ENCODE results near the gene ATXN10. TPM values are rescaled to one million over a fixed set of nuclear protein-coding genes. Genes with fewer than 3 reads are reported as not detected.

Gene ATXN10
- total RNA-seq, 1 experiment from 2014 or later: 303 TPM

GRCh38 chr22:45771711-45772110 lies 100.1 kb downstream of the ATXN10 start:
- Histone ChIP-seq H3F3A (ENCODE audit: insufficient read depth, low read depth) (peaks cover 42% of the 10 kb centered on the region), H3K27ac (no peak overlapping the region), H3K79me2 (ENCODE audit: low read depth) (peaks cover 79% of the 10 kb centered on the region), H3K27me3 (ENCODE audit: insufficient read depth, low read depth) (no peaks in the 10 kb centered on the region), H3K36me3 (ENCODE audit: low read depth) (peaks cover 23% of the 10 kb centered on the region; the same call in 1 of the 2 replicates), H3K9me3 (ENCODE audit: insufficient read depth, low read depth) (peaks cover 3% of the 10 kb centered on the region; the same call in 1 of the 2 replicates), H2AFZ (no peak overlapping the region), H3K9me2 (ENCODE audit: insufficient read depth) (no peaks in the 10 kb centered on the region), H3K4me3 (no peak overlapping the region), H3K4me1 (replicated peaks; ENCODE audit: insufficient read depth) (peaks cover 20% of the 10 kb centered on the region), H4K20me1 (ENCODE audit: insufficient read depth) (peaks cover under 1% of the 10 kb centered on the region; the same call in 1 of the 2 replicates), H3K4me2 (no peak overlapping the region)
- intact Hi-C loops (cut with micrococcal nuclease; ENCODE audit: unreplicated experiment): no loop called here
- no peak for DNase-seq
- BruUV-seq (replicated peaks): no TSS peak
- POLR2A ChIA-PET (ENCODE audit: unreplicated experiment): no interaction called here
- CTCF ChIA-PET: no interaction called here
- no peak for TF ChIP-seq EZH2 (IDR thresholded peaks at IDR 0.05; ENCODE audit: low read depth)
- no peak for TF ChIP-seq CTCF (conservative IDR thresholded peaks at IDR 0.05)

- Histone ChIP-seq H3K4me3 (no peak overlapping the region), H2AFZ (no peak overlapping the region), H3K27me3 (ENCODE audit: insufficient read depth, low read depth) (no peaks in the 10 kb centered on the region), H3K27ac (no peak overlapping the region), H3K36me3 (ENCODE audit: low read depth) (peaks cover 17% of the 10 kb centered on the region; the same call in 1 of the 2 replicates), H3K4me1 (replicated peaks; ENCODE audit: insufficient read depth) (peaks cover 30% of the 10 kb centered on the region), H3K79me2 (ENCODE audit: low read depth) (peaks cover 78% of the 10 kb centered on the region), H3K9me2 (ENCODE audit: insufficient read depth) (no peaks in the 10 kb centered on the region), H4K20me1 (ENCODE audit: insufficient read depth) (peaks cover 3% of the 10 kb centered on the region; the same call in 1 of the 2 replicates), H3K9me3 (ENCODE audit: insufficient read depth, low read depth) (peaks cover 3% of the 10 kb centered on the region; the same call in 1 of the 2 replicates), H3F3A (ENCODE audit: insufficient read depth, low read depth) (peaks cover 52% of the 10 kb centered on the region), H3K4me2 (no peak overlapping the region)
- DNase-seq: no peak
- intact Hi-C loops (cut with micrococcal nuclease; ENCODE audit: unreplicated experiment): no loop called here
- POLR2A ChIA-PET (ENCODE audit: unreplicated experiment): no interaction called here
- no TSS peak for BruUV-seq (replicated peaks)
- CTCF ChIA-PET: no interaction called here
- no peak for TF ChIP-seq EZH2 (IDR thresholded peaks at IDR 0.05; ENCODE audit: low read depth)
- TF ChIP-seq CTCF (conservative IDR thresholded peaks at IDR 0.05): no peak
Observed at GRCh38 chr22:45772743-45773142, 101.1 kb downstream of the ATXN10 start.

GRCh38 chr22:45774001-45774670 lies 102.5 kb downstream of the ATXN10 start:
- Histone ChIP-seq H3K9me2 (ENCODE audit: insufficient read depth) (no peaks in the 10 kb centered on the region), H3K4me3 (no peak overlapping the region), H3F3A (ENCODE audit: insufficient read depth, low read depth) (peaks cover 59% of the 10 kb centered on the region), H3K27me3 (ENCODE audit: insufficient read depth, low read depth) (no peaks in the 10 kb centered on the region), H3K4me1 (replicated peaks; ENCODE audit: insufficient read depth) (peaks cover 44% of the 10 kb centered on the region), H3K36me3 (ENCODE audit: low read depth) (peaks cover 17% of the 10 kb centered on the region), H4K20me1 (ENCODE audit: insufficient read depth) (peaks cover 3% of the 10 kb centered on the region; the same call in 1 of the 2 replicates), H3K4me2 (no peak overlapping the region), H2AFZ (no peak overlapping the region), H3K9me3 (ENCODE audit: insufficient read depth, low read depth) (peaks cover 3% of the 10 kb centered on the region; the same call in 1 of the 2 replicates), H3K79me2 (ENCODE audit: low read depth) (peaks cover 83% of the 10 kb centered on the region), H3K27ac (peak overlapping the region; percentile 82; the same call in 1 of the 2 replicates)
- TF ChIP-seq CTCF (conservative IDR thresholded peaks at IDR 0.05) (no peak), EZH2 (IDR thresholded peaks at IDR 0.05; ENCODE audit: low read depth) (no peak)
- intact Hi-C loops (cut with micrococcal nuclease; ENCODE audit: unreplicated experiment): no loop called here
- BruUV-seq (replicated peaks): no TSS peak
- POLR2A ChIA-PET (ENCODE audit: unreplicated experiment): no interaction called here
- no peak for DNase-seq
- CTCF ChIA-PET: no interaction called here

All from PC-9 (cell line).